Activated T-cell treated with anti-CD3 and anti-CD28 coated beads, Interleukin-2, amount 50 U/mL, for 24 hours (primary cell): Measurements from ENCODE around the gene CDH22.

Source experiments
- DNase-seq: peaks from one replicate; pipeline ENCODE4 v3.0.0-alpha.2; 2020
- H3K27ac Mint-ChIP-seq: 2 replicates; pipeline ENCODE4 v1.8.0; 2020; ENCODE audit warnings: mild to moderate bottlenecking, mixed read lengths
- H3K27me3 Mint-ChIP-seq: 2 replicates; pipeline ENCODE4 v1.8.0; 2020; ENCODE audit warnings: mixed read lengths
- H3K36me3 Mint-ChIP-seq: 2 replicates; pipeline ENCODE4 v1.8.0; 2020; ENCODE audit warnings: low read depth, mixed read lengths
- H3K4me1 Mint-ChIP-seq: 2 replicates; pipeline ENCODE4 v1.8.0; 2020; ENCODE audit warnings: low read depth, mixed read lengths
- H3K4me3 Mint-ChIP-seq: 2 replicates; pipeline ENCODE4 v1.8.0; 2020; ENCODE audit warnings: mild to moderate bottlenecking, moderate library complexity, mixed read lengths
- H3K9me3 Mint-ChIP-seq: 2 replicates; pipeline ENCODE4 v1.8.0; 2020; ENCODE audit warnings: mixed read lengths

The CDH22 gene

GRCh38 chr20:46304361-46304760 lies 3.9 kb downstream of the CDH22 start:
- no peak overlapping the region for H3K27ac Mint-ChIP-seq
- peaks cover 2% of the 10 kb centered on the region for H3K4me1 Mint-ChIP-seq
- H3K36me3 Mint-ChIP-seq, result no peaks in the 10 kb centered on the region

GRCh38 chr20:46303176-46303956 lies 4.9 kb downstream of the CDH22 start:
- Mint-ChIP-seq H3K36me3 (no peaks in the 10 kb centered on the region), H3K4me1 (no peaks in the 10 kb centered on the region), H3K27me3 (peaks cover 41% of the 10 kb centered on the region), H3K9me3 (no peaks in the 10 kb centered on the region), H3K4me3 (no peak overlapping the region), H3K27ac (no peak overlapping the region)
- no peak for DNase-seq

More at GRCh38 chr20:46304361-46304760, 3.9 kb downstream of the CDH22 start:
- Mint-ChIP-seq H3K27me3 (peaks cover 43% of the 10 kb centered on the region), H3K4me3 (no peak overlapping the region), H3K9me3 (no peaks in the 10 kb centered on the region)
- no peak for DNase-seq

GRCh38 chr20:46302106-46302505 lies 6.2 kb downstream of the CDH22 start:
- Mint-ChIP-seq H3K36me3 (no peaks in the 10 kb centered on the region), H3K27me3 (peaks cover 47% of the 10 kb centered on the region), H3K4me1 (no peaks in the 10 kb centered on the region), H3K27ac (no peak overlapping the region), H3K9me3 (no peaks in the 10 kb centered on the region), H3K4me3 (no peak overlapping the region)
- no peak for DNase-seq

GRCh38 chr20:46300281-46300680 lies 8.0 kb downstream of the CDH22 start:
- DNase-seq, result no peak
- Mint-ChIP-seq H3K27ac (no peak overlapping the region), H3K9me3 (no peaks in the 10 kb centered on the region), H3K27me3 (peaks cover 45% of the 10 kb centered on the region), H3K4me3 (no peak overlapping the region), H3K36me3 (no peaks in the 10 kb centered on the region), H3K4me1 (no peaks in the 10 kb centered on the region)

- no peak for DNase-seq
- Mint-ChIP-seq H3K4me3 (no peak overlapping the region), H3K27me3 (peaks cover 44% of the 10 kb centered on the region), H3K27ac (no peak overlapping the region), H3K4me1 (no peaks in the 10 kb centered on the region), H3K36me3 (no peaks in the 10 kb centered on the region), H3K9me3 (no peaks in the 10 kb centered on the region)
Measured at GRCh38 chr20:46299078-46299477, 9.2 kb downstream of the CDH22 start.

GRCh38 chr20:46298374-46298773 lies 9.9 kb downstream of the CDH22 start:
- DNase-seq, result no peak
- Mint-ChIP-seq H3K9me3 (no peaks in the 10 kb centered on the region), H3K27me3 (peaks cover 39% of the 10 kb centered on the region)

GRCh38 chr20:46296526-46297250 lies 11.6 kb downstream of the CDH22 start:
- Mint-ChIP-seq H3K36me3 (no peaks in the 10 kb centered on the region), H3K4me3 (no peak overlapping the region), H3K9me3 (no peaks in the 10 kb centered on the region), H3K27ac (no peak overlapping the region), H3K4me1 (no peaks in the 10 kb centered on the region), H3K27me3 (peaks cover 50% of the 10 kb centered on the region)
- no peak for DNase-seq

More at GRCh38 chr20:46298374-46298773, 9.9 kb downstream of the CDH22 start:
- no peaks in the 10 kb centered on the region for H3K4me1 Mint-ChIP-seq
- H3K36me3 Mint-ChIP-seq, result no peaks in the 10 kb centered on the region
- H3K27ac Mint-ChIP-seq, result no peak overlapping the region
- no peak overlapping the region for H3K4me3 Mint-ChIP-seq

- Mint-ChIP-seq H3K36me3 (no peaks in the 10 kb centered on the region), H3K4me1 (no peaks in the 10 kb centered on the region), H3K9me3 (no peaks in the 10 kb centered on the region), H3K27ac (no peak overlapping the region), H3K27me3 (peaks cover 50% of the 10 kb centered on the region), H3K4me3 (no peak overlapping the region)
- DNase-seq, result no peak
Measured at GRCh38 chr20:46293084-46293483, 15.2 kb downstream of the CDH22 start.

GRCh38 chr20:46291401-46291800 lies 16.9 kb downstream of the CDH22 start:
- DNase-seq, result no peak
- Mint-ChIP-seq H3K4me3 (no peak overlapping the region), H3K4me1 (no peaks in the 10 kb centered on the region), H3K36me3 (no peaks in the 10 kb centered on the region), H3K9me3 (no peaks in the 10 kb centered on the region), H3K27ac (no peak overlapping the region), H3K27me3 (peaks cover 38% of the 10 kb centered on the region)

- DNase-seq, result no peak
- H3K27ac Mint-ChIP-seq, result no peak overlapping the region
- H3K36me3 Mint-ChIP-seq, result no peaks in the 10 kb centered on the region
- no peaks in the 10 kb centered on the region for H3K9me3 Mint-ChIP-seq
- H3K4me1 Mint-ChIP-seq, result no peaks in the 10 kb centered on the region
- no peak overlapping the region for H3K4me3 Mint-ChIP-seq
- peaks cover 32% of the 10 kb centered on the region for H3K27me3 Mint-ChIP-seq
Measured at GRCh38 chr20:46289432-46289831, 18.9 kb downstream of the CDH22 start.

- no peak overlapping the region for H3K4me3 Mint-ChIP-seq
- peaks cover 39% of the 10 kb centered on the region for H3K27me3 Mint-ChIP-seq
- H3K36me3 Mint-ChIP-seq, result no peaks in the 10 kb centered on the region
- DNase-seq, result no peak
- no peaks in the 10 kb centered on the region for H3K9me3 Mint-ChIP-seq
- no peak overlapping the region for H3K27ac Mint-ChIP-seq
- no peaks in the 10 kb centered on the region for H3K4me1 Mint-ChIP-seq
Measured at GRCh38 chr20:46286977-46287376, 21.3 kb downstream of the CDH22 start.

- H3K36me3 Mint-ChIP-seq, result no peaks in the 10 kb centered on the region
- peaks cover 42% of the 10 kb centered on the region for H3K27me3 Mint-ChIP-seq
- H3K9me3 Mint-ChIP-seq, result no peaks in the 10 kb centered on the region
- DNase-seq, result no peak
- H3K27ac Mint-ChIP-seq, result no peak overlapping the region
- no peak overlapping the region for H3K4me3 Mint-ChIP-seq
- no peaks in the 10 kb centered on the region for H3K4me1 Mint-ChIP-seq
Measured at GRCh38 chr20:46286382-46286781, 21.9 kb downstream of the CDH22 start.

- Mint-ChIP-seq H3K4me3 (no peak overlapping the region), H3K4me1 (no peaks in the 10 kb centered on the region), H3K36me3 (no peaks in the 10 kb centered on the region), H3K27me3 (peaks cover 49% of the 10 kb centered on the region), H3K27ac (no peak overlapping the region), H3K9me3 (no peaks in the 10 kb centered on the region)
- no peak for DNase-seq
Measured at GRCh38 chr20:46285740-46286139, 22.6 kb downstream of the CDH22 start.

GRCh38 chr20:46285072-46285471 lies 23.2 kb downstream of the CDH22 start:
- H3K27me3 Mint-ChIP-seq, result peaks cover 47% of the 10 kb centered on the region
- H3K27ac Mint-ChIP-seq, result no peak overlapping the region

GRCh38 chr20:46284040-46284427 lies 24.3 kb downstream of the CDH22 start:
- no peaks in the 10 kb centered on the region for H3K36me3 Mint-ChIP-seq
- no peaks in the 10 kb centered on the region for H3K9me3 Mint-ChIP-seq
- peaks cover 50% of the 10 kb centered on the region for H3K27me3 Mint-ChIP-seq
- no peak overlapping the region for H3K4me3 Mint-ChIP-seq
- H3K4me1 Mint-ChIP-seq, result no peaks in the 10 kb centered on the region
- H3K27ac Mint-ChIP-seq, result no peak overlapping the region
- no peak for DNase-seq

More at GRCh38 chr20:46285072-46285471, 23.2 kb downstream of the CDH22 start:
- Mint-ChIP-seq H3K4me1 (no peaks in the 10 kb centered on the region), H3K4me3 (no peak overlapping the region), H3K36me3 (no peaks in the 10 kb centered on the region), H3K9me3 (no peaks in the 10 kb centered on the region)
- no peak for DNase-seq
